HUES64 (cell line): ENCODE measurements around the gene NRARP.

ENCODE experiments used
- H3K27ac ChIP-seq: 2 replicates; pipeline ENCODE4 v1.7.0; 2013; ENCODE audit warnings: low read depth, low read length, inconsistent platforms
- H3K27me3 ChIP-seq: 2 replicates; pipeline ENCODE4 v1.6.1; 2013; ENCODE audit warnings: mild to moderate bottlenecking, low read length; ENCODE audit not compliant: insufficient read depth
- H3K36me3 ChIP-seq: 2 replicates; pipeline ENCODE4 v1.6.1; 2013; ENCODE audit warnings: mild to moderate bottlenecking, low read length; ENCODE audit not compliant: insufficient read depth
- H3K4me1 ChIP-seq: 2 replicates; pipeline ENCODE4 v1.6.1; 2013; ENCODE audit warnings: mild to moderate bottlenecking, low read length, moderate library complexity; ENCODE audit not compliant: insufficient read depth
- H3K4me3 ChIP-seq: 2 replicates; pipeline ENCODE4 v1.5.1; 2013; ENCODE audit warnings: mild to moderate bottlenecking, low read length, moderate library complexity
- H3K9ac ChIP-seq: 2 replicates; pipeline ENCODE4 v1.6.1; 2013; ENCODE audit warnings: mild to moderate bottlenecking, low read depth, low read length
- H3K9me3 ChIP-seq: 2 replicates; pipeline ENCODE4 v1.6.1; 2013; ENCODE audit warnings: low read depth, low read length; ENCODE audit not compliant: insufficient read depth
- WGBS: fragments of 150-250, 120-280 bp; methylation state at CpG from one replicate; pipeline ENCODE4 v1.1.7; 2013; ENCODE audit warnings: missing lambda C conversion rate; 5-methylcytosine and 5-hydroxymethylcytosine counted together

Gene NRARP

DNA sequence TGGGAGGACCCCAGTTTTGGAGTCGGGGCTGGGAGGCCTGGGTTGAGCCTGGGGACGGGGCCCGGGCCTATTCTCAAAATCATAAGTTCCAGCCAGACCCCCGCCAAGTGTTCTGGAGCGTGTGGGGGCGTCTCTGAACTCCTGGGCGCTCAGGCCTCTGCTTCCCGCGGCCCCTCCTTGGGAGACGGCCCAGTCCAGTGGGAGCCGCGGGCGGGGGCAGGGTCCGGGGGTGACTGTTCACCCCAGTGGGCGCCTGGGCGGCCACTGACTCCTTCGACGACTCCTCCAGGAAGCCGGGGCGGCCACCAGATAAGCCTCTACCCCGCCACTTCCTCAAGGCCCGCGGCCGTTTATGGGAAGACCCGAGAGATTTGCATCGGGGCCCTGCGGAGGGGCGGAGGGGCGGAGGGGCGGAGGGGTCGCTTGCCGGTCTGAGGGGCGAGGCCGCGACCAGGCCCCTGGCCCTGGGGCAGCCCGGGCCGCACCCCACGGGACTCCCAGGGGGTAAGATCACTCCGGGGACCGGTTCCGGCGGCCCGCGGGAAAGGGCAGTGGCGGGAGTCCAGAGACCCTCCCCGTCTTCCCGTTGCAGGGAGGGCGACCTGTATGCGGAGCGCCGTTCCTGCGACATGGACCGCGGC lies 23.9 kb downstream of the NRARP start:
- Histone ChIP-seq H3K27ac (peak overlapping the region; percentile 89), H3K9ac (peak overlapping the region; percentile 76), H3K27me3 (peaks cover 4% of the 10 kb centered on the region; the same call in 1 of the 2 replicates), H3K4me1 (peaks cover 19% of the 10 kb centered on the region), H3K36me3 (no peaks in the 10 kb centered on the region; the same call in 1 of the 2 replicates), H3K9me3 (no peaks in the 10 kb centered on the region), H3K4me3 (peak overlapping the region; percentile 60)
- WGBS = 4% methylated on average over 54 of the region's 54 CpGs

DNA sequence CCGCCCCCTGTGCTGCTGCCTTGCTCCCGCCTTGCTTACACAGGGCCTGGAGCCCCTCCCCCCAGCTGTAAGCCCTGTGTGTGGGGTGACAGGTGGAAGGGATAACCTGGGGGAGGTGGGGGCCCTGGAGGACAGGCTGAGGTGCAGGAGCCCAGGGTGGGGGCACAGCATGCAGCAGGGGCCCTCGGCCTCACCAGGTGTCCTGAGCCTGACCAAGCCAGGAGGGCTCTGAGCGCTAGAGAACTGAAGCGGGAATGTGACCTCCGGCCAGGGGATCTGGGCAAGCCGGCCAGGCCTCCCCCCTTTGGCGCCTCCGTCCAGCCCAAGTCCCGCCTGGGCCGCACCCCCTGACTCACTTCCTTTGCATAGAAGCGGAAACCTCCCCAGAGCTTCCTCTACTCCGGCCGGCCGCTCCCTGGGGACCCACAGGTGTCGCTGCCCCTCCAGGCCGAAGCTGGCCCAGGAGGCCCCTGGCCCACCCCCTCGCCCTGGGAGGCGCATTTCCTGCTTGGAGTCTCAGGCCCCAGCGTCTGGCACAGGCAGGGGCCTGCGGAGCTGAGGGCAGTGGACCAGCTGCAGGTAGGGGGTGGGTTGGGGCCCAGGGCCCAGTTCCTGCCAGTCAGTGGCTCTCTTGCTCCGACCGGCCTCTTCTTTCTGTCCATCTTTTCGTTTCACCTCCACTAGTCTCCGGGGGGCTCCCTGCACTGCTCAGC lies 24.6 kb downstream of the NRARP start, which contains the start of gene TOR4A:
Gene TOR4A (plus strand): TSS at position 398 of the 713 bp plus-strand sequence. CDS start 964 bp downstream, outside the sequence.
- peaks cover under 1% of the 10 kb centered on the region; the same call in 1 of the 2 replicates for H3K36me3 ChIP-seq
- 5% methylated on average over 23 of the region's 25 CpGs for WGBS
- H3K4me1 ChIP-seq = peaks cover 19% of the 10 kb centered on the region
- peak within 1 kb of the TSS; percentile 60 for H3K4me3 ChIP-seq
- peak within 1 kb of the TSS; percentile 76 for H3K9ac ChIP-seq
- no peaks in the 10 kb centered on the region for H3K9me3 ChIP-seq
- peaks cover 4% of the 10 kb centered on the region; the same call in 1 of the 2 replicates for H3K27me3 ChIP-seq
- H3K27ac ChIP-seq = peak within 1 kb of the TSS; percentile 89

- 47% methylated on average over 30 of the region's 30 CpGs for WGBS
- H3K27ac ChIP-seq = peak overlapping the region; percentile 89
Observed at GRCh38 chr9:137276473-137277328, 25.4 kb downstream of the NRARP start.

GRCh38 chr9:137275588-137276472 lies 26.2 kb downstream of the NRARP start:
- WGBS = 90% methylated on average over 24 of the region's 24 CpGs
- Histone ChIP-seq H3K27ac (peak overlapping the region; percentile 89), H3K9me3 (no peaks in the 10 kb centered on the region), H3K36me3 (peaks cover 10% of the 10 kb centered on the region), H3K4me3 (no peak overlapping the region), H3K4me1 (peaks cover 19% of the 10 kb centered on the region), H3K27me3 (no peaks in the 10 kb centered on the region), H3K9ac (peak overlapping the region; percentile 76; the same call in 1 of the 2 replicates)

More at GRCh38 chr9:137276473-137277328, 25.4 kb downstream of the NRARP start:
- H3K27me3 ChIP-seq = peaks cover 1% of the 10 kb centered on the region; the same call in 1 of the 2 replicates
- H3K36me3 ChIP-seq = peaks cover 7% of the 10 kb centered on the region; the same call in 1 of the 2 replicates
- peak overlapping the region; percentile 60 for H3K4me3 ChIP-seq
- peaks cover 19% of the 10 kb centered on the region for H3K4me1 ChIP-seq
- H3K9me3 ChIP-seq = no peaks in the 10 kb centered on the region
- H3K9ac ChIP-seq = peak overlapping the region; percentile 76

DNA sequence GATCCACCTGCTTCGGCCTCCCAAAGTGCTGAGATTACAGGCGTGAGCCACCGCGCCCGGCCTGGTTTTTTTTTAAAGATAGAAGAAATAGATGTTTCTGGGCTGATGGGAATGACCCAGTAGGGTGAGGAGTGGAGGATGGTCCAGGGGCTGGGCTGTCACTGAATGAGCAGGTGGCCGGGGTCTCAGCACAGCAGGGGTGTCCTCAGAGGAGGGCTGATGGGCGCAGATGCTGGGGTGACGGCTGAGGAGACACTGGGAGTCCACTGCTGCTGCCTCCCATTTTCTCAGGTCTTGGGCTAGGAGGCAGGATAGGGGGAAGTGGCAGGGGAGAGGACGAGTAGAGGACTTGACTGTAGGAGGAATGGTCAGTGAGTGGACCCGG lies 26.9 kb downstream of the NRARP start:
- H3K4me3 ChIP-seq = no peak overlapping the region
- no peaks in the 10 kb centered on the region for H3K9me3 ChIP-seq
- peaks cover 19% of the 10 kb centered on the region for H3K4me1 ChIP-seq
- no peak overlapping the region for H3K9ac ChIP-seq
- 94% methylated on average over 10 of the region's 10 CpGs for WGBS
- peaks cover 11% of the 10 kb centered on the region for H3K36me3 ChIP-seq
- no peaks in the 10 kb centered on the region for H3K27me3 ChIP-seq
- no peak overlapping the region for H3K27ac ChIP-seq

DNA sequence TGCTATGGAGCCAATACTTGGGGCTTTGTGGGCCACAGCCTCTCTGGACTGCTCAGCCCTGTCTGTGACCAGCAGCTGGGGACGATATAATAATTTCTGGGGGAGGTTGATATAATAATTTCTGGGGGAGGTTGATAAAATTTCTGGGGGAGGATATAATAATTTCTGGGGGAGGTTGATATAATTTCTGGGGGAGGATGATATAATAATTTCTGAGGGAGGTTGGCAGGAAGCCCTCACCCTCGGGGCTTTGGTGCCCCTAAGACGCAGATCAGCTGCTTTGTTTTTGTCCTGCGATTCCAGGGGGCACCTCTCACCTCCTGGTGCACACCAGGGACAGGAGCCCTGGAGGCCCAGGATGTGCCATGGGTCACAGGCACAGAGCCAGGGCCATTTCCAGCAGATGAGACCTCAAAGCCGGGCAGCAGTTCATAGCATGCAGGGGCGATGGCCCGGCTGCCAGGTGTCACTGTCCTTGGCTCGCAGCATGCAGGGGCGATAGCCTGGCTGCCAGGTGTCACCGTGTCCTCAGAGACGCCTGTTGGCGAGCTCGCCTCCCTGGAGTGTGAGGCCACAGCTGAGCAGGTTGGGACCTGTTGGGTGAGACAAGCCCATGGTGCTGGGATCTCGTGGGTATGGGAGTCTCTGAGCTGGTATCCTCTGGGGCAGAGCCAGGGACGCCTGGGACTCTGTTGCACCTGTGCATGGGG lies 28.3 kb downstream of the NRARP start:
- no peaks in the 10 kb centered on the region for H3K9me3 ChIP-seq
- H3K36me3 ChIP-seq = peaks cover 24% of the 10 kb centered on the region
- no peak overlapping the region for H3K27ac ChIP-seq
- no peak overlapping the region for H3K4me3 ChIP-seq
- H3K27me3 ChIP-seq = no peaks in the 10 kb centered on the region
- WGBS = 90% methylated on average over 15 of the region's 15 CpGs
- peaks cover 19% of the 10 kb centered on the region for H3K4me1 ChIP-seq
- H3K9ac ChIP-seq = no peak overlapping the region

DNA sequence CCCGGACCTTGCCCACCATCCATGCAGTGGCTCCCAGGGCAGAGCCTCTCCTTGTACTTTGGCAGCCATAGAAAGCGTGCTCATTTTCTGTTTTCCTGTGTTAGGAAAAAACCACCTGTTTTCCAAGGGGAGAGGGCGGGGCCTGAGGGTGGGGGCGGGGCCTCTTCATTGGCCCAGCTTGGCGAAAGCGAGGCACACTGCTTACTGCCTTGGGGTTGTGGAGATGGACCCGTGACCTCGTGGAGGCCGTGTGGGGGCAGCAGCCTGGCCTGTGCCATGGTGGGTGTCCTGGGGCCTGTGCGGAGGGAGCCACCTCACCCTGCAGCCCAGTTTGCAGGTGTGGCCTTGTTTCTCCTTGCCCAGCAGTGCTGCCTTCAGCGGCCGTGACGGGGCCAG lies 29.0 kb downstream of the NRARP start:
- WGBS = 88% methylated on average over 13 of the region's 13 CpGs

GRCh38 chr9:137272241-137273094 lies 29.6 kb downstream of the NRARP start:
- H3K36me3 ChIP-seq = peaks cover 34% of the 10 kb centered on the region
- H3K27ac ChIP-seq = no peak overlapping the region
- peaks cover 19% of the 10 kb centered on the region for H3K4me1 ChIP-seq
- no peak overlapping the region for H3K9ac ChIP-seq
- no peaks in the 10 kb centered on the region for H3K9me3 ChIP-seq
- no peaks in the 10 kb centered on the region for H3K27me3 ChIP-seq
- 92% methylated on average over 39 of the region's 39 CpGs for WGBS
- H3K4me3 ChIP-seq = no peak overlapping the region

More for the DNA sequence above, 29.0 kb downstream of the NRARP start:
- Histone ChIP-seq H3K27me3 (no peaks in the 10 kb centered on the region), H3K9me3 (no peaks in the 10 kb centered on the region), H3K4me3 (no peak overlapping the region), H3K36me3 (peaks cover 29% of the 10 kb centered on the region), H3K9ac (no peak overlapping the region), H3K4me1 (peaks cover 19% of the 10 kb centered on the region), H3K27ac (no peak overlapping the region)

DNA sequence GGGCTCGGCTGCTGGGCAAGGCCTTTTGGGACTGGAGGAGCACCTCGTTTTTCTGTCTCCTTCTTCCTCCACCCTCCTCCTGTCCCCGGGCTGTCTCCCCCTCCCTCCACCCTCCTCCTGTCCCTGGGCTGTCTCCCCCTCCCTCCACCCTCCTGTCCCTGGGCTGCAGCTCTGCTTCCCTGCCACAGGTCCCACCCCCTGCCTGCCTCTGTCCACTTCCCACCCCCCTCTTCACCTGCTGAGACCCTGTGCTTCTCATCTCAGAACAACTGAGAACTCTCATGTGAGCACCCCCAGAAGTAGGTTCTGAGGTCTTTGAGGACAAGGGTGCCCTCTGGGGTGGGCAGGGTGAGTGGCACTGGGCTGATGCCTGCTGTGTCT lies 30.4 kb downstream of the NRARP start:
- Histone ChIP-seq H3K4me1 (peaks cover 11% of the 10 kb centered on the region), H3K36me3 (peaks cover 41% of the 10 kb centered on the region), H3K27me3 (no peaks in the 10 kb centered on the region), H3K4me3 (no peak overlapping the region), H3K27ac (no peak overlapping the region), H3K9me3 (no peaks in the 10 kb centered on the region), H3K9ac (no peak overlapping the region)
- 76% methylated on average over 3 of the region's 3 CpGs for WGBS
